LNCaP clone FGC (cell line): Measurements from ENCODE around the gene SLBP.

ENCODE experiments used
- DNase-seq: peaks from one replicate; pipeline ENCODE4 v3.0.0-alpha.2; 2011; ENCODE audit warnings: low read depth
- H3K4me3 ChIP-seq: 2 replicates; pipeline ENCODE4 v1.5.1; 2011; ENCODE audit warnings: mild to moderate bottlenecking, low read depth, low read length, control low read depth
- TF ChIP-seq, protein P1 (sequence below): IDR thresholded peaks from 2 replicates; pipeline ENCODE4 v1.5.1; 2012; ENCODE audit warnings: mild to moderate bottlenecking; ENCODE audit not compliant: control insufficient read depth, insufficient read depth; ENCODE audit errors: extremely low read depth

SLBP gene

DNA sequence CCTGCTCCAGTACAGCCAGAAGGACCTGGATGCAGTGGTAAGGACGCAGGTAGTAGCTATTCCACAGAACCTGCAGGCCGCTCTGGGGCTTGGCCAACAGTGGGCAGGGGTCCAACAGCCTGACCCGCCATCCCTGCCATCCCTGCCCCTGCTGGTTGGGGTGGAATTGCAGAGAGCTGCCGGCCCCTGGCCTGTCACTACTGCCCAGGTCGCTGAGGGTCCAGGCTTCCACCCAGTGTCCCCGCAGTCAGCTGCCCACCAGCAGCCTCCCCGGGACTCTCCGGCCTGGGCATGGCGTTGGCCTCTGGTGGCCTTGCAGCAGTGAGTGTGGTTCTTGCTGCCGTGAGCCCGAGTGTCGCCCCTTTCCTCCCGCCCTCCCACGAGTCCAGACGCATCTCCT lies 25.5 kb upstream of the SLBP start:
- TF ChIP-seq, protein P1, sequence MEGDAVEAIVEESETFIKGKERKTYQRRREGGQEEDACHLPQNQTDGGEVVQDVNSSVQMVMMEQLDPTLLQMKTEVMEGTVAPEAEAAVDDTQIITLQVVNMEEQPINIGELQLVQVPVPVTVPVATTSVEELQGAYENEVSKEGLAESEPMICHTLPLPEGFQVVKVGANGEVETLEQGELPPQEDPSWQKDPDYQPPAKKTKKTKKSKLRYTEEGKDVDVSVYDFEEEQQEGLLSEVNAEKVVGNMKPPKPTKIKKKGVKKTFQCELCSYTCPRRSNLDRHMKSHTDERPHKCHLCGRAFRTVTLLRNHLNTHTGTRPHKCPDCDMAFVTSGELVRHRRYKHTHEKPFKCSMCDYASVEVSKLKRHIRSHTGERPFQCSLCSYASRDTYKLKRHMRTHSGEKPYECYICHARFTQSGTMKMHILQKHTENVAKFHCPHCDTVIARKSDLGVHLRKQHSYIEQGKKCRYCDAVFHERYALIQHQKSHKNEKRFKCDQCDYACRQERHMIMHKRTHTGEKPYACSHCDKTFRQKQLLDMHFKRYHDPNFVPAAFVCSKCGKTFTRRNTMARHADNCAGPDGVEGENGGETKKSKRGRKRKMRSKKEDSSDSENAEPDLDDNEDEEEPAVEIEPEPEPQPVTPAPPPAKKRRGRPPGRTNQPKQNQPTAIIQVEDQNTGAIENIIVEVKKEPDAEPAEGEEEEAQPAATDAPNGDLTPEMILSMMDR, result no peak
- no peak for DNase-seq
- H3K4me3 ChIP-seq, result no peak overlapping the region

GRCh38 chr4:1736812-1737211 lies 24.7 kb upstream of the SLBP start:
- no peak for DNase-seq
- TF ChIP-seq, protein P1, result no peak
- no peak overlapping the region for H3K4me3 ChIP-seq

- DNase-seq, result no peak
- TF ChIP-seq, protein P1, result no peak
- H3K4me3 ChIP-seq, result no peak overlapping the region
Measured at GRCh38 chr4:1735215-1735614, 23.1 kb upstream of the SLBP start.

DNA sequence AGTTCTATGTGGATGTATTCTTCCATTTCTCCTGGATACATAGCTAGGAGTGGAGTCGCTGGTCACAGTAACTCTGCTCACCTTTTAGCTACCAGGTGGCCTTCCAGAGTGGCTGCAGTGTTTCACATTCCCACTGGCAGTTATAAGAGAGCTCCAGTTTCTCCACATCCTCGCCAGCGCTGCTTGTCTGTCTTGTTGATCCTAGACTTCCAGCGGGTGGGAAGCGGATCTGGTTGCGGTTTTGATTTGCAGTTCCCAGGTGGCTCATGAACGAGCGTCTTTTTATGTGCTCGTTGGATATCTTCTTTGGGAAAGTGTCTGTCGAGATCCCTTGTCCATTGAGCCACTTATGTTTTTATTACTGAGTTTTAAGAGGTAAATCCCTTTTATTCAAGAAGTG lies 20.8 kb upstream of the SLBP start:
- TF ChIP-seq, protein P1, result no peak
- no peak for DNase-seq
- no peak overlapping the region for H3K4me3 ChIP-seq

GRCh38 chr4:1731180-1731579 lies 19.1 kb upstream of the SLBP start:
- no peak overlapping the region for H3K4me3 ChIP-seq
- DNase-seq, result no peak
- TF ChIP-seq, protein P1, result no peak

- TF ChIP-seq, protein P1, result no peak
- DNase-seq, result no peak
- no peak overlapping the region for H3K4me3 ChIP-seq
Measured at GRCh38 chr4:1730532-1731135, 18.5 kb upstream of the SLBP start.
